ENCODE data around the gene KRTAP12-1. TPM values are rescaled to one million over a fixed set of nuclear protein-coding genes. Genes with fewer than 3 reads are reported as not detected.

Gene KRTAP12-1
- total RNA-seq, 1 experiment from 2014 or later, result not detected

DNA sequence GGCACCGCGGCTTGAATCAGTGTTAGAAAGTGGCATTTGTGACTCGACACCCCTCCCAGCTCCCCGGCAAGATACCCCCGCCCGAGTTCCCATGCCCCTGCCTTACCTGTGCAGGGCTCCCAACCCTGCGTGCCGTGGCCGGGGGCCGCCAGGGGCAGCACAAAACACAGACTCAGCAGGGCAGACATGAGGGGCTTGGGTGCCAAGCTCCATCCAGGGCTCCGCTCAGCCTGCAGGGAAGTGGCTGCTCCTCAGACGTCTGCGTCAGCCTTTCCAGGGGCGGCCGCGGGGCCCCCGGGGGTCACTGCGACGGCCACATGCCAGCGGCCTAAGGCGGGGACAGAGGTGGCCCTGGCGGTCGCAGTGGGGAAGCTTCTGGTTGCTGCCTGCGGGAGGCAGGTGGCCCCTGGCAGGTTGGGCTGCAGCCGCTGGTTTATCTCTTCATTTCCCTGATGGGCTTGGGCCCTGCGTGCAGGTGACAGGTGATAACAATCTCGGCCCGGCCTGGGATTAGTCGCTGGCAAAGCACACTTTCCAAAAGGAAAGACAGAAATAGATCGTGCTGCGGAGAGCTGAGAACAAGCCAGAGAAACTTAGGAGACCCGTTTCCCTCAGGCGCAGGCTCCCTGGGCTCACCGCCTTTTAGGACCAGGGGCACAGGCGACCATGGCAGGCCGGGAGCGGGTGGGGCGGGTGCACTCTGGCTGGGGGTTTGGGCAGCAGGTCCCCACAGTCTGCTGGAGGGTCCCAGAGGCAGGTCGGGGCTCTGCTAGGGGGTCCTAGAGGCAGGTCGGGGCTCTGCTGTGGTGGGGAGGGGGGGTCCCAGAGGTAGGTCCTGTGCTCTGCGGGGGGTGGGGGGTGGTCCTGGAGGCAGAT is 29.6 kb upstream of the KRTAP12-1 start, which contains the start of gene TSPEAR:
Gene TSPEAR (minus strand): TSS at position 246 of the 876 bp plus-strand sequence. CDS start 58 bp downstream, at position 188.
- DNase-seq (ENCODE audit: low spot score), result no peak

GRCh38 chr21:44710756-44711326 is 28.9 kb upstream of the KRTAP12-1 start:
- DNase-seq (ENCODE audit: low spot score), result peak; percentile 10

GRCh38 chr21:44710294-44710665 is 28.3 kb upstream of the KRTAP12-1 start:
- DNase-seq (ENCODE audit: low spot score), result no peak

DNA sequence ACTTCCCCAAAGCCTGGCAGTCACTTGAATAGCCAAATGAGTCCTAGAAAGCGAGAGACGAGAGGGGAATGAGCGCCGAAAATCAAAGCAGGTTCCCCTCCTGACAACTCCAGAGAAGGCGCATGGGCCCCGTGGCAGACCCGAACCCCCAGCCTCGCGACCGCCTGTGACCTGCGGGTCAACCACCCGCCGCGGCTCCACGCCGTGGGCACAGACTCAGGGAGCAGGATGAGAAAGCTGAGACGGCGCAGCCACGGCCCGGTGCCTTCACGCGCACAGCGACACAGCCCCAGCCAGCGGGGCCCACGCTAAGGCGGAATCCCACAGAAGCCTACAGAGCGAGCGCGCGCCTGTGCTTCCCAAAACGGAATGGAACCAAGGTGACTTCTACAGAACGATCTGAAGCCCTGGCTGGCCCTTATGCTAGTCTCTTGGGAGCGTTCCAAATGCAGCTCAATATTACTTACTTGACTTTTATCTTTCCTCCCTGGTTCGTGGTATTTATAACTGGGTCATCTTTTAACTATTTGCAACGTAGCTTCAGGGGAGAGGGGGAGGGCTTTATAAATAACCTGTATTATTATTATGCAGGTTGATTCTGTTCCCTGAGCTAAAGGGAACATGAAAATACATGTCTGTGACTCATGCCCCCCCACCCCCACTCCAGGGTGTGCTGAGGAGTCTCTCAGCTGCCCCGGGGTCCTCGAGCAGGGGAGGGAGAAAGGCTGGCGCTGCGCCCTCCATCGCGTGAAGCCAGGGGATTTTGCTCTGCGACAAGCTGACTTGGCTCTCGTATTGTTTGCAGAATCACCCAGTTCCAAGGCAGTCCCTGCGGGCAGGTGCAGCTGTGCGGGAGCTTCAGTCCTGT is 27.7 kb upstream of the KRTAP12-1 start:
- no peak for DNase-seq (ENCODE audit: low spot score)

DNA sequence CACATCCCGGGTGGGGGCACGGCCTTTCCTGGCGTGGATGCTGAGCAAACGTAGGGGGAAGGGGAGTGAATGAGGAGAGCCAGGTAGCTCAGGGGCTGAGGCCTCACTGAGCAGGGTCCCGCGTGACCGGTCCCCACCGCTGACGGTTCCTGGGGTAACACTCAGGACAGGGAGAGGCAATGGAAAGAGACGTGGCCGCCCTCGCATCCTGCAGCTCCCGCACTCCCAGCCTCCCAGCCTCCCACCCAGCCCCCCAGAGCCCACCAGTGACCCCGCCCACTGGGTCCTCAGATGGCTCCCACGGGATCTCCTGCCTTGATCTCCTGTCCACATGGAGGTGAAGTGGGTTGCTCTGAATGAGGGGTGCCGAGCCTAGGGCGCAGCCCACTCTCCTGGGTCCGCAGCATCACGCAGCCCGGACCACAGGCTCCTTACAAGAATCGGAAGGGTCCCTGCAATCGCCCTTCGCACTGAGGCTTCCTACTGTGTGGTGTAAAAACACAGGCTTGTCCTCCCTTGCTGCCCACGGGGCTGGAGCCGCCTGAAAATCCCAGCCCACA is 27.0 kb upstream of the KRTAP12-1 start:
- no peak for DNase-seq (ENCODE audit: low spot score)

- DNase-seq (ENCODE audit: low spot score), result no peak
These were observed 26.4 kb upstream of the KRTAP12-1 start for GRCh38 chr21:44708213-44708865.

DNA sequence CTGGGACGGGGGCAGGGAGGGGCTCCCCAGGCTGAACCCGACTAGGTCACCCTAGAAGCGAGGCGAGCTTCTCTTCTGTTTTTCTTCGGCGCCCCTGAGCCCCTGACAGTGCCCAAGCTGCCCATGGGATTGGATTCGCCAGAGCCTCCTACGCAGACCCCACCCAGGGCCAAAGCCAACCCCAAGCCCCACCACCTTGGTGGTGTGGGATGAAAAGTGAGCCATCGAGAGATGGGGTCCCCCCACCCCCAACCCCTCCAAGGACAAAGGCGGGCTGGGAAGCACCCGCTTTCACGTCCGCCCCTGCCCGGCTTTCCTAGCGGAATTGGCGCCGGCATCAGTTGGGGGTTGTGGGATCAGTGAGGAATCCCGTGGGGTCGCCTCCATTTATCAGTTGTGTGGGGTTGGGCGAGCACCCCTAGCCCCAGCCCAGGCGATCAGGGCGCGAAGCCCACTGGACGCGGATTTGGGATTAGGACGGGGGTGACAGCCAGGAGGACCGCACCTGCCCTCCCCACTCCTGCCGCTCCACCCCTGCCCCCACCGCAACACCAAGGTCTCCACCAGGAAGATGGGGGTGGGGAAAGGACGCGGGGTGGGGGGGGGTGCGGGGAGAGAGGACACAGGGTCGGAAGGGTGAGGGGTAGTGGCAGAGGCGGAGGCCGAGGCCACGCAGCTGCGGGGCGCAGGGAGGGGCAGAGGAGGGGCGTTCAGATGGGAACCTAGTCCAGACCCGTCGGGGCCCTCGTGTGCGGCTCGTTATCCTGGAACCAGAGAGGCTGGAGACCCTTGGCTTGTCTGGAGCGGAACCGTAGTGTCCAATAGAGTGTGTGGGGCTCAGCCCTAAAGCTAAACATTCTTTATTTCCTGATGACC is 25.0 kb upstream of the KRTAP12-1 start:
- no peak for DNase-seq (ENCODE audit: low spot score)

GRCh38 chr21:44706026-44706705 is 24.2 kb upstream of the KRTAP12-1 start:
- DNase-seq (ENCODE audit: low spot score), result no peak

DNA sequence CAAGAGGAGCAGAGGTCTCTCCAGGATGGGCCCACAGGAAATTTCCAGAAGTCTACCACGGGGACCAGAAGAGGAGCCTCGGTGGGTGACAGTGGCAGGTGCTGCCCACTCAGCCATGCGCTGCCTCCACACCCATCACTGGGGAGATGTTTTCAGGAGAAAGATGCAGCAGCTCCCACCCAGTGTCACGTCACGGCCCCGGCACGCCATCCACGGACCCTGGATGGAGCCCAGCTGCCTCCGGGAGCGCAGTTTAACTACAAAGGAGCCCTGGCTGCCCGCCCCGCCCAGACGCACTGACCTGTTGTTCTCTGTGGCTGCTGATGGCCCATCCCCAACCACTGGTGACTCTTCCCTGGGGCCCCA is 22.7 kb upstream of the KRTAP12-1 start:
- DNase-seq (ENCODE audit: low spot score), result no peak

DNA sequence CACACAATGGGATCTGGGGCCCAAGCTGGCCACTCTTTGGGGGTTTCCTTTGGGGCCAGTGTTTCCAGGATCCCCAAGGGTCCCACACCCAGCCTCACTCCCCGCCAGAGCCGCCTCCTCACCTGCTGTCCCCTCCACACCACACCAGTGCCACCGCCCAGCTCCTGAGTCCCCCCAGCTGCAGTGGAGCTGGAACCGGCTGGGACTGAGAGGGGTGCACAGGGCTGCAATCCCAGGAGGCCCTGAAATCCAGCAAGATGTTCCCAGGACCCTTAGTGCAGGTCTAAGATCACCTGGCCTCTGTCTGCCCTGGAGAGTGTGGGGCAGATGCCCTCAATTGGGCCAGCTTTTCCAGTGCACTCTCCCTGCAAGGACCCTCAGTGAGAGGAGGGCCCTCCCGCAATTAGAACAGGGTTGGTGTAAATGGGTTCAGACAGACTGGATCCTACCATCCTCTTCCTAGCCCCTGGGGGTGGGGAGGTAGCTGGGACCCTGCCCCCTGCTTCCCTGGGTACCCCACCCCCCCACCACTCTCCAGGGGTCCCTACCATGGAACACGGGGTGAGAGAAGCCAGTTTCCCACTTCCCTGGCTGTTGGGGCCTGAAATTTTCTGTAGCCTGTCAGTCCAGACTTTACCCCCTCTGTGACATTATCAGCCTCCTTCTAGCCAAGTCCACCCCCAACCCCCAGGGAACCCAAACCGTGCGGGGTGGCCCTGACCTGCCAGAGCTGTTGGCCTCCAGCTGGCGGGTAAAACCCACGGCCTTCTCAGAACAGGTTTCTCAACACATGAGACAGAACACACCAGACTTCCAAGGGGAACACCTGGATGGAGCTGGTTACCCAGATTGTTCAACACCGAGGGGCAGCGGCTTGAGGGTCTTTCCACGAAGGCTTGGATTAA is 22.0 kb upstream of the KRTAP12-1 start:
- DNase-seq (ENCODE audit: low spot score), result no peak

DNA sequence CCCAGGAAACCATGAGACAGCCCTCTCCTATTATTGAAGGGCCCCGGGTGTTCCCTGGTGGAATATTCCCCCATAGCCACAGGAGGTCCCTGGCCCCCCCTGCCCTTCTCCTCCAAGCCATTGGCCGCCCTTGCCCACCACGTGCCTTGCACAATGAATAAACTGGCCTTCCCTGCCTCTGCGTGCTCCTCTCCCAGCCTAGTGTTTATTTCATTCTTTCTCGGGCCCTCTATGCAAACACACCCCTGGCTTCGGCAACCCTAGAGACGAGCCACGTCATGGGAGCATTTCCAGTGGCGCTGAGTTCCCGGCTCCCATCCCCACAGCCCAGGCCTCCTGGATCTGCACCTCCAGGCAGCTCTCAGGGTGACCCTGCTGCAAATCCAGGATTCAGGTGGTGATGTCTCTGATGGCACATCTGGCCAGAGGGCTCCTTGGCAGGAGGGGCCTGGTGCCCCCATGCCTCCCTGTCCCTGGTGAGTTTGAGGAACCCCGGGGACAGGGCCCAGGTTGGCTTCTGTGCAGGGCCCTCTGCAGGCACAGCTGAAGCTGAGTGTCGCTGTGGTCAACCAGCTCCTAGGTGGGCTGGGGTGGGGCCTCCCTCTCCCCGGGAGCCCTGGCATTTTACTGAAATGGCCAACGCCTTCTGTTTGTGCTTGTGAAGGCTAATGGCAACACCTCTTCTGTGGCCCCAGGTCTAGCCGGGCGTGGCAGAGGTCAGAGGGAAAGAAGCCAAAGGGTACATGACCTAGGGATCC is 21.2 kb upstream of the KRTAP12-1 start:
- no peak for DNase-seq (ENCODE audit: low spot score)

- no peak for DNase-seq (ENCODE audit: low spot score)
These were observed 20.4 kb upstream of the KRTAP12-1 start for GRCh38 chr21:44702111-44702972.

DNA sequence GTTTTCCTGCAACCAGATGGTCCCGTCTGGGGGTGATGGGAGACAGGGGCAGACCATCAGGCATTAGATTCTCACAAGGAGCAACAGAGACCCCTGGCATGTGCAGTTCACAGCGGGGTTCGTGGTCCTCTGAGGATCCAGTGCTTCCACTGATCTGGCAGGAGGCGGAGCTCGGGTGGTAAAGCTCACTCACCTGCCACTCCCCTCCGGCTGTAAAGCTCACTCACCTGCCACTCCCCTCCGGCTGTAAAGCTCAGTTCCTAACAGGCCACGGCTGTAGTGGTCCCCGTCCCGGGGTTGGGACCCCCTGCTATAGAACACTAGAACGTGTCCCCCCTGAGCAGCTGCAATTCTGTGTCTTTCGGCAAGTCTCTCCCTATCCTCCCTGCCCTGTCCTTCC is 19.6 kb upstream of the KRTAP12-1 start:
- no peak for DNase-seq (ENCODE audit: low spot score)

GRCh38 chr21:44701023-44701400 is 19.0 kb upstream of the KRTAP12-1 start:
- DNase-seq (ENCODE audit: low spot score), result no peak

DNA sequence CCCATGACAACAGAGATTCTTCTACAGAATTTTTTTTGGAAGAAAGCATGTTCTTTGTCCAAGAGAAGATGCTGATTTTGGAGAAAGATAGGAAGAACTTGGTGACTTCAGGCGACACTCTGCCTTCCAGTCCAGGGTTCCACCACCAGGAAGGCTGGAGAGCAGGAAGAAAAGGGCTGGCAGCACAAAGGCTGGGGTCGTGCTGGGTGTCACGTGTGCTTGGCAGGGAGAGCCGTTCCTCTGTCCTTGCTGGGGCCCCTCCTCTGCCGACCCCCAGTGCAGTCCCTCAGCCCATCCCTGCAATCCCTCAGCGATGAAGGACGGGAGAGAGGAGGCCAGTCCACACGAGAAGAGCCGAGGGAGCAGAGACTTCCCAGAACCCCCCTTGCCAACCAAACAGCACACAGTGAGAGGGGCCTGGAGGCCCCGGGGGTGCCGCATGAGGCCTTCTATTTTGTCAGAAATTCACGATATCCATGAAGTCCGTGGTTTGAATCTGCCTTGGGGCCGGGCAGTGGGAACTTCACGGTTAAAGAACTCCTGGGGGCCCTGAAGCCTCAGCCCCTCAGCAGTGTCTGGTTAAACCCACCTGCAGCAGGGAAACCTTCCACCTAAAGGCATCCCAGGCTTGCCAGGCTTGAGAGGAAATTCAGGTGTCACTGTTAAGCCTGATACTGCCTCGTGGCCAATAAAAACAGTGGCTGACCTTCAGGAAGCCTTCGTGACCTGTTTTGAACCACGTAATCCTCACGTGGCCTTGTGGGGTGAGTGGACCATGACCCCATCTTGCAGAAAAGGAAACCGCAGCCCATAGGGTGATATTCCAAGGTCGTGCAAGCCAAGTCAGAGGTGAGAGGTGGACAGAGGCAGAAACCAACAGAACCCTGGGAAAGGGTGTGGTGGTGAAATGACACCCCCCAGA is 18.4 kb upstream of the KRTAP12-1 start:
- DNase-seq (ENCODE audit: low spot score), result no peak

DNA sequence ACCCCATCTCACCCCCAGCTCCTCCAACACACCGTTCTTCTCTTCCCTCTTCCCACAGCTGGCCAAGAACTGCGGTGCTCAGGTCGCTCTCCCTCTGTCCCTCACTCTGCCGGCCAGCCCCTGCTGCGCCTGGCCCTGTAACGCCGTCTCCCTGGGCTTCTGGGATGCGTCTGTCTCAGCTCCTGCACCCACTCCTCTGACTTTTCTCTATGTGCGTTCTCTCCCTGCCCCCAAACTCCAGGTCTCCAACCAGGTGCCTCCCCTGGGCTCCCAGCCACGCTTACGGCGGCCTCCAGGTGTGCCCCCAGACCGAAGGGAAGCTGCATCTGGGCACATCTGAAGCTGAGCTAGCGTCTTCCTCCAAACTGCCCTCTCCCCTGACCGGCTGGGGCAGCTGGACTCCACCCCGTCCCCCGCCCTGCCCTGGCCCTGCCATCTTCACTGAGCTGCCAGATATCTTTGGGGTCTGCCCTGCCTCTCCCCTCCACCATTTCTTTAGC is 17.6 kb upstream of the KRTAP12-1 start:
- no peak for DNase-seq (ENCODE audit: low spot score)
